Measurements from ENCODE around the gene TRHDE.

- TF ChIP-seq CTCF (IDR thresholded peaks at IDR 0.05) (no peak), POLR2A (IDR thresholded peaks at IDR 0.05) (no peak)
These were observed 96.1 kb downstream of the TRHDE start for GRCh38 chr12:72368298-72368697.

Data from lower leg skin (tissue), 3 donors.